ENCODE results near the gene PMPCA. TPM values are rescaled to one million over a fixed set of nuclear protein-coding genes. Genes with fewer than 3 reads are reported as not detected.
A peak's percentile ranks its signal among the peaks of the same experiment; 100 is the strongest.
"Not testable (repeated sequence)": the region's sequence is repeated elsewhere in the genome, so short reads cannot be mapped to it uniquely, and the experiment has no call there.

PMPCA gene
- total RNA-seq, 1 donor from 2014 or later: 36.8 TPM

- DNase-seq (ENCODE audit: low read depth in 2 of 2): no peak
Measured at GRCh38 chr9:136394312-136395019, 16.0 kb upstream of the PMPCA start.

- DNase-seq (ENCODE audit: low read depth in 2 of 2): no peak
Measured at GRCh38 chr9:136395020-136395340, 15.5 kb upstream of the PMPCA start.

- DNase-seq (ENCODE audit: low read depth in 2 of 2): no peak
Measured at GRCh38 chr9:136395345-136396218, 14.9 kb upstream of the PMPCA start.

GRCh38 chr9:136396219-136396515, 14.3 kb upstream of the PMPCA start:
- no peak for DNase-seq (ENCODE audit: low read depth in 2 of 2)

- no peak for DNase-seq (ENCODE audit: low read depth in 2 of 2)
Measured at GRCh38 chr9:136397643-136398042, 12.8 kb upstream of the PMPCA start.

GRCh38 chr9:136398286-136398685, 12.2 kb upstream of the PMPCA start:
- no peak for DNase-seq (ENCODE audit: low read depth in 2 of 2)

- peak in 1 of 2 donors; percentile 40 for DNase-seq (ENCODE audit: low read depth in 2 of 2)
Measured at GRCh38 chr9:136399176-136400037, 11.1 kb upstream of the PMPCA start.

- DNase-seq (ENCODE audit: low read depth in 2 of 2): peak; percentile 73 to 89
Measured at GRCh38 chr9:136400038-136400834, 10.2 kb upstream of the PMPCA start, which contains the start of gene SNAPC4. TSS of gene SNAPC4 (minus strand) at chr9:136400170. CDS start at chr9:136398428, 1,742 bp downstream.

GRCh38 chr9:136401173-136401922, 9.1 kb upstream of the PMPCA start:
- no peak for DNase-seq (ENCODE audit: low read depth in 2 of 2)

- DNase-seq (ENCODE audit: low read depth in 2 of 2): no peak
Measured at GRCh38 chr9:136402067-136402466, 8.4 kb upstream of the PMPCA start.

- DNase-seq (ENCODE audit: low read depth in 2 of 2): no peak
Measured at GRCh38 chr9:136403538-136403914, 6.9 kb upstream of the PMPCA start.

- DNase-seq (ENCODE audit: low read depth in 2 of 2): no peak
Measured at GRCh38 chr9:136403915-136404800, 6.3 kb upstream of the PMPCA start.

- DNase-seq (ENCODE audit: low read depth in 2 of 2): no peak
Measured at GRCh38 chr9:136404801-136405136, 5.7 kb upstream of the PMPCA start.

GRCh38 chr9:136405481-136405880, 5.0 kb upstream of the PMPCA start:
- no peak for DNase-seq (ENCODE audit: low read depth in 2 of 2)

GRCh38 chr9:136405904-136406303, 4.6 kb upstream of the PMPCA start:
- DNase-seq (ENCODE audit: low read depth in 2 of 2): not testable (repeated sequence)

GRCh38 chr9:136407061-136407460, 3.4 kb upstream of the PMPCA start:
- DNase-seq (ENCODE audit: low read depth in 2 of 2): not testable (repeated sequence)

GRCh38 chr9:136407911-136408310, 2.5 kb upstream of the PMPCA start:
- DNase-seq (ENCODE audit: low read depth in 2 of 2): no peak

- peak in 1 of 2 donors; percentile 48 for DNase-seq (ENCODE audit: low read depth in 2 of 2)
Measured at GRCh38 chr9:136409557-136410455, 652 bp upstream of the PMPCA start.

- no peak for DNase-seq (ENCODE audit: low read depth in 2 of 2)
Measured at GRCh38 chr9:136411378-136411777, 920 bp downstream of the PMPCA start.
